HEK293 (cell line): ENCODE measurements around the gene CHFR.

Experiments used
- CTCF ChIA-PET: fragments of 350-600 bp; formaldehyde crosslinking; extraction: SDS; loops from one replicate; lab custom pipeline; 2021; ENCODE audit warnings: antibody characterized with exemption; lab: Yijun Ruan, JAX
- POLR2A ChIA-PET: fragments of 300-600 bp; formaldehyde crosslinking; extraction: SDS; loops from one replicate; lab custom pipeline; 2020; ENCODE audit warnings: antibody characterized with exemption, inconsistent platforms; lab: Yijun Ruan, JAX
- H3K27ac ChIP-seq: fragments of 200-500 bp; sonication (Bioruptor generic); 2 replicates; pipeline ENCODE4 v1.5.1; 2014; ENCODE audit warnings: low read depth, low read length, control low read depth, inconsistent platforms; ENCODE audit errors: extremely low read depth
- H3K36me3 ChIP-seq, 2 experiments: fragments of 200-500 bp in 1 of 2; sonication (Bioruptor generic) in 1 of 2; 1 replicate in 1 of 2; 2 replicates in 1 of 2; pipeline ENCODE4 v1.5.1; 2014 to 2017; ENCODE audit warnings: inconsistent platforms in 2 of 2, low read length in 2 of 2; ENCODE audit not compliant: control insufficient read depth in 2 of 2, insufficient read depth in 1 of 2
- H3K4me1 ChIP-seq: fragments of 200-500 bp; sonication (Bioruptor generic); 2 replicates; pipeline ENCODE4 v1.5.1; 2014; ENCODE audit warnings: mild to moderate bottlenecking, low read length, inconsistent platforms; ENCODE audit not compliant: control insufficient read depth, insufficient read depth
- H3K4me3 ChIP-seq: 2 replicates; pipeline ENCODE4 v1.5.1; 2011; ENCODE audit warnings: low read depth, mild to moderate bottlenecking, control low read depth, low read length, moderate library complexity
- H3K9me3 ChIP-seq: fragments of 200-500 bp; sonication (Bioruptor generic); 2 replicates; pipeline ENCODE4 v1.5.1; 2014; ENCODE audit warnings: low read depth, low read length, inconsistent platforms; ENCODE audit not compliant: control insufficient read depth, insufficient read depth
- GFI1B ChIP-seq: fragments of 450-650 bp; formaldehyde crosslinking; IDR thresholded peaks from 2 replicates; pipeline ENCODE4 v1.5.1; 2016; ENCODE audit warnings: missing biosample characterization, missing genetic modification characterization
- GLI2 ChIP-seq: fragments of 450-650 bp; formaldehyde crosslinking; IDR thresholded peaks from 2 replicates; pipeline ENCODE4; 2017; ENCODE audit warnings: missing biosample characterization, missing genetic modification characterization, low read depth, borderline replicate concordance
- HOXC10 ChIP-seq: sonication (generic); formaldehyde crosslinking; IDR thresholded peaks from 2 replicates; pipeline ENCODE4 v1.8.1; 2023; ENCODE audit warnings: mild to moderate bottlenecking, missing genetic modification reagents
- KLF16 ChIP-seq: fragments of 450-650 bp; formaldehyde crosslinking; IDR thresholded peaks from 2 replicates; pipeline ENCODE4 v1.5.1; 2017; ENCODE audit warnings: missing biosample characterization, missing genetic modification characterization
- REST ChIP-seq: fragments of 450-650 bp; formaldehyde crosslinking; IDR thresholded peaks from 2 replicates; pipeline ENCODE4 v1.5.1; 2016; ENCODE audit warnings: missing biosample characterization, missing genetic modification characterization
- SCRT1 ChIP-seq: fragments of 450-650 bp; formaldehyde crosslinking; IDR thresholded peaks from 2 replicates; pipeline ENCODE4 v1.5.1; 2016; ENCODE audit warnings: missing biosample characterization, missing genetic modification characterization, borderline replicate concordance
- ZBTB26 ChIP-seq: fragments of 450-650 bp; formaldehyde crosslinking; optimal IDR thresholded peaks from 2 replicates; pipeline ENCODE3; 2016; ENCODE audit warnings: missing biosample characterization, mild to moderate bottlenecking, missing genetic modification characterization
- ZNF157 ChIP-seq: fragments of 450-650 bp; formaldehyde crosslinking; IDR thresholded peaks from 2 replicates; pipeline ENCODE4 v1.5.1; 2016; ENCODE audit warnings: missing biosample characterization, missing genetic modification characterization
- ZNF174 ChIP-seq: fragments of 450-650 bp; formaldehyde crosslinking; IDR thresholded peaks from 2 replicates; pipeline ENCODE4 v1.5.0; 2017; ENCODE audit warnings: missing biosample characterization, mild to moderate bottlenecking, missing genetic modification characterization
- ZNF202 ChIP-seq: fragments of 450-650 bp; formaldehyde crosslinking; IDR thresholded peaks from 2 replicates; pipeline ENCODE4 v1.5.1; 2016; ENCODE audit warnings: missing biosample characterization, missing genetic modification characterization, borderline replicate concordance
- ZNF214 ChIP-seq: fragments of 450-650 bp; formaldehyde crosslinking; IDR thresholded peaks from 2 replicates; pipeline ENCODE4 v1.5.1; 2017; ENCODE audit warnings: missing biosample characterization, mild to moderate bottlenecking, missing genetic modification characterization, borderline replicate concordance
- ZNF239 ChIP-seq: fragments of 450-650 bp; formaldehyde crosslinking; IDR thresholded peaks from 2 replicates; pipeline ENCODE4 v1.5.1; 2016; ENCODE audit warnings: missing biosample characterization, missing genetic modification characterization
- ZNF24 ChIP-seq: fragments of 450-650 bp; formaldehyde crosslinking; IDR thresholded peaks from 2 replicates; pipeline ENCODE4 v1.5.1; 2016; ENCODE audit warnings: missing biosample characterization, missing genetic modification characterization
- ZNF324 ChIP-seq: fragments of 450-650 bp; formaldehyde crosslinking; IDR thresholded peaks from 2 replicates; pipeline ENCODE4 v1.5.1; 2016; ENCODE audit warnings: missing biosample characterization, missing genetic modification characterization
- ZNF350 ChIP-seq: fragments of 450-650 bp; formaldehyde crosslinking; IDR thresholded peaks from 2 replicates; pipeline ENCODE4 v1.5.0; 2017; ENCODE audit warnings: missing biosample characterization, mild to moderate bottlenecking, missing genetic modification characterization
- ZNF366 ChIP-seq: fragments of 450-650 bp; formaldehyde crosslinking; conservative IDR thresholded peaks from 2 replicates; pipeline ENCODE4 v1.5.1; 2016; ENCODE audit warnings: missing biosample characterization, missing genetic modification characterization
- ZNF37A ChIP-seq: fragments of 450-650 bp; IDR thresholded peaks from 2 replicates; pipeline ENCODE4 v1.5.1; 2018; ENCODE audit warnings: missing biosample characterization, missing genetic modification characterization
- ZNF707 ChIP-seq: fragments of 450-650 bp; formaldehyde crosslinking; IDR thresholded peaks from 2 replicates; pipeline ENCODE4 v1.5.1; 2016; ENCODE audit warnings: missing biosample characterization, missing genetic modification characterization
- ZSCAN30 ChIP-seq: fragments of 450-650 bp; IDR thresholded peaks from 2 replicates; pipeline ENCODE4 v1.5.1; 2018; ENCODE audit warnings: missing biosample characterization, mild to moderate bottlenecking, missing genetic modification characterization, moderate library complexity
- ZXDB ChIP-seq: fragments of 450-650 bp; formaldehyde crosslinking; IDR thresholded peaks from 2 replicates; pipeline ENCODE4 v1.5.1; 2016; ENCODE audit warnings: missing biosample characterization, missing genetic modification characterization
- TF ChIP-seq, protein P1 (sequence below): fragments of 450-650 bp; formaldehyde crosslinking; IDR thresholded peaks from 2 replicates; pipeline ENCODE4 v1.5.1; 2016; ENCODE audit warnings: missing biosample characterization, missing genetic modification characterization
- TF ChIP-seq, protein P2 (sequence below): fragments of 450-650 bp; formaldehyde crosslinking; IDR thresholded peaks from 2 replicates; pipeline ENCODE4 v1.5.1; 2016; ENCODE audit warnings: missing biosample characterization, missing genetic modification characterization

Gene CHFR

DNA sequence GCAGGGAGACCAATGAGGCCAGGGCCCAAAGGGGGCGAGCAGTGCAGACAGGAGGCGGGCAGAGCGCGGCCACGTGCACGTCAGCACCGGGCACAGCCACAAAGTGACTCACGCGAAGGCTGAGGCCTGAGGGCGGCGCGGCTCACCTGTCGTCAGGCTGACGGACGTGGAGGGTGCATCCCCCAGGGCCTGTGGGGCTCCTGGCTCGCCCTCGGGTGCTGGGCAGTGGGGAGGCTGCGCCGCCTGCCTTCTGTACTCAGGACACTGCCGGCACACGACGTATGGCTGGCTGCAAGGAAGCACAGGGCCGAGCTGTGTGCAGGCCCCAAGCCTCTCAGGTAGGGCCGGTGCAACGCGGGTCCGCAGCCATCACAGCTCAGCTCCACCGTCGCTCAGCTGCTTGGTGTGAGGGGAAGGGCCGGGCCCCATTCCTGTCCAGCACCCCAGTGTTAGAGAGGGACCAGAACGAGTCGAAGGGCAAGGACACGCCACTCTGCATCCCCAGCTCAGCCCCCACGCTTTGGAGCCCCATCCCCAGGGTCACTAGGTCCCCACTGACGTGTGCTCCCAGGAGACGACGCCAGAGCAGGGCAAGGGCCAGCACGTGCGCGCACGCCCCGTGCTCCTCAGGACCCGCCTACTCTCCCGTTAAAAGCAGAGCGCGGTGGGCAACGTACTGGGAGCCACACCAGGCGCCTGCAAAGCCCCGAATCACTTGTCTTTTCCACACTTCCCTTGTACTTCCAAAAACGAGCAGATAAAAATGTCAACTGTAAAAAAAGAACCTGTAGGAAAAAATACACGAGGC, 33.9 kb downstream of the CHFR start:
- H3K27ac ChIP-seq, result no peak overlapping the region
- TF ChIP-seq ZNF157, result peak; percentile 58
- TF ChIP-seq, protein P1, sequence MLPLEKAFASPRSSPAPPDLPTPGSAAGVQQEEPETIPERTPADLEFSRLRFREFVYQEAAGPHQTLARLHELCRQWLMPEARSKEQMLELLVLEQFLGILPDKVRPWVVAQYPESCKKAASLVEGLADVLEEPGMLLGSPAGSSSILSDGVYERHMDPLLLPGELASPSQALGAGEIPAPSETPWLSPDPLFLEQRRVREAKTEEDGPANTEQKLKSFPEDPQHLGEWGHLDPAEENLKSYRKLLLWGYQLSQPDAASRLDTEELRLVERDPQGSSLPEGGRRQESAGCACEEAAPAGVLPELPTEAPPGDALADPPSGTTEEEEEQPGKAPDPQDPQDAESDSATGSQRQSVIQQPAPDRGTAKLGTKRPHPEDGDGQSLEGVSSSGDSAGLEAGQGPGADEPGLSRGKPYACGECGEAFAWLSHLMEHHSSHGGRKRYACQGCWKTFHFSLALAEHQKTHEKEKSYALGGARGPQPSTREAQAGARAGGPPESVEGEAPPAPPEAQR (tag by site-specific recombination), result no peak
- ChIA-PET POLR2A (interaction anchor here (0.6 kb wide), 1 partner anchor 184 kb away, joined by 4 read pairs; the partner anchor contains the start of gene ZNF84), CTCF (interaction anchor here (0.6 kb wide), 1 partner anchor 63 kb away, joined by 4 read pairs; no protein-coding TSS in a partner anchor)
- no peaks in the 10 kb centered on the region for H3K4me1 ChIP-seq
- H3K9me3 ChIP-seq, result no peaks in the 10 kb centered on the region
- no peak overlapping the region for H3K4me3 ChIP-seq
- peaks cover 17 to 87% of the 10 kb centered on the region in 2 experiments; a peak in 2 of 3 replicates for H3K36me3 ChIP-seq

DNA sequence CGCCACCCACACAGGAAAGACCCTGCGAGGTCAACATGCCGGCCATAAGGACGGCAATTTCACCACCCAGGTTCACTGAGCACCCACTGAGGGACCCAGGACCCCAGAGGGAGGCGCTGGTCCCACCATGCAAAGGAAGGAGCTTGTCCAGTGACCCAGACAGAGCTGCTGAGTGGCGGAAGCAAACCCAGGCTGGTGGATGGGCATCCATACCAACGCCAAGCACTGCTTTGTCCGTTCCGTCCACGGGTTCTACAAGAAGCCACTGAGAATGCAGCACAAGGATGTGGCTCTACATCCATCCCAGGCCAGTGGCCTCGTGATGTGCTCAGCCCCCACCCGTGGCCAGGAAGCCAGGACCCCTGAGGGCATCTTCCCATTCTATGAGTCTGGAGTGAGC, 34.9 kb downstream of the CHFR start:
- CTCF ChIA-PET, result no interaction called here
- TF ChIP-seq ZNF324 (tag by site-specific recombination), result no peak
- TF ChIP-seq ZNF37A (tag by site-specific recombination), result no peak
- no peak for TF ChIP-seq ZNF202 (tag by site-specific recombination)
- TF ChIP-seq KLF16 (tag by site-specific recombination), result no peak
- no peak for TF ChIP-seq ZNF214 (tag by site-specific recombination)
- TF ChIP-seq ZBTB26 (tag by site-specific recombination), result no peak
- TF ChIP-seq ZNF707 (tag by site-specific recombination), result no peak
- TF ChIP-seq, protein P2, sequence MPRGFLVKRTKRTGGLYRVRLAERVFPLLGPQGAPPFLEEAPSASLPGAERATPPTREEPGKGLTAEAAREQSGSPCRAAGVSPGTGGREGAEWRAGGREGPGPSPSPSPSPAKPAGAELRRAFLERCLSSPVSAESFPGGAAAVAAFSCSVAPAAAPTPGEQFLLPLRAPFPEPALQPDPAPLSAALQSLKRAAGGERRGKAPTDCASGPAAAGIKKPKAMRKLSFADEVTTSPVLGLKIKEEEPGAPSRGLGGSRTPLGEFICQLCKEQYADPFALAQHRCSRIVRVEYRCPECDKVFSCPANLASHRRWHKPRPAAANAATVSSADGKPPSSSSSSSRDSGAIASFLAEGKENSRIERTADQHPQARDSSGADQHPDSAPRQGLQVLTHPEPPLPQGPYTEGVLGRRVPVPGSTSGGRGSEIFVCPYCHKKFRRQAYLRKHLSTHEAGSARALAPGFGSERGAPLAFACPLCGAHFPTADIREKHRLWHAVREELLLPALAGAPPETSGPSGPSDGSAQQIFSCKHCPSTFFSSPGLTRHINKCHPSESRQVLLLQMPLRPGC, result no peak
- no peak for TF ChIP-seq ZNF174 (tag by site-specific recombination)
- no peak for TF ChIP-seq ZNF239
- TF ChIP-seq ZNF350 (tag by site-specific recombination), result no peak
- TF ChIP-seq GLI2 (tag by site-specific recombination), result no peak
- TF ChIP-seq SCRT1 (tag by site-specific recombination), result no peak
- TF ChIP-seq ZNF366 (tag by site-specific recombination), result no peak
- no peak for TF ChIP-seq ZXDB (tag by site-specific recombination)
- TF ChIP-seq ZNF24 (tag by site-specific recombination), result no peak
- TF ChIP-seq ZSCAN30 (tag by site-specific recombination), result no peak
- TF ChIP-seq HOXC10 (CRISPR knock-in tag), result no peak
- TF ChIP-seq GFI1B (tag by site-specific recombination), result no peak
- no peak for TF ChIP-seq REST (tag by site-specific recombination)
- POLR2A ChIA-PET, result interaction anchor here (0.5 kb wide), 1 partner anchor 26 kb away, joined by 3 read pairs; no protein-coding TSS in a partner anchor
- Histone ChIP-seq H3K36me3 (peaks cover 11 to 88% of the 10 kb centered on the region in 2 experiments; a peak in 2 of 3 replicates), H3K4me1 (no peaks in the 10 kb centered on the region), H3K9me3 (no peaks in the 10 kb centered on the region), H3K27ac (no peak overlapping the region), H3K4me3 (no peak overlapping the region)
